NCI-H2227 (cell line): Measurements from ENCODE around the gene BRPF1.
A peak's percentile ranks its signal among the peaks of the same experiment; 100 is the strongest.

ENCODE experiments used
- DNase-seq: peaks from one replicate; lab custom pipeline; 2025; ENCODE audit not compliant: unreplicated experiment; lab: John Stamatoyannopoulos, UW

The BRPF1 gene

GRCh38 chr3:9730657-9731205 lies 804 bp upstream of the BRPF1 start:
- peak; percentile 89 for DNase-seq

- DNase-seq: no peak
These were observed 675 bp downstream of the BRPF1 start for GRCh38 chr3:9732080-9732739.

- no peak for DNase-seq
These were observed 1.2 kb downstream of the BRPF1 start for GRCh38 chr3:9732740-9733115.

DNA sequence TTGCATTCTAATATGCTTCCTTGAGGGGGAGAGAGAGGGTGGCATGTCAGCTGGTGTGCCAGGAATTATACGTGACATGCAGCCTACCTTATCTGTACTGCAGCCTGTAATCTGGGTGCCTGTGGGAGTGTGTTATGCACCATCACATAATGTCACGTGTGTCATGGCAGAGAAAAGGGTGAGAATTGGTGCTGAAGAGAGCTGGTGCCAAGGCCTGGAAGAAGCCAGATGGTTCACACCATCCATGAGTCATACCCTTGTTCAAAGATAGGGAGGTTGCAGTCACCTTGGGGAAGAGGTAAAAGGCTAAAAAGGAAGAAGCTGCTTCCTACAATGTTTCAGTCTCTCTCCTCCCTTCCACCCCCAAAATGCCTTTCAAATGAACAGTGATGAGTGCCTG lies 5.3 kb downstream of the BRPF1 start:
- DNase-seq: no peak

DNA sequence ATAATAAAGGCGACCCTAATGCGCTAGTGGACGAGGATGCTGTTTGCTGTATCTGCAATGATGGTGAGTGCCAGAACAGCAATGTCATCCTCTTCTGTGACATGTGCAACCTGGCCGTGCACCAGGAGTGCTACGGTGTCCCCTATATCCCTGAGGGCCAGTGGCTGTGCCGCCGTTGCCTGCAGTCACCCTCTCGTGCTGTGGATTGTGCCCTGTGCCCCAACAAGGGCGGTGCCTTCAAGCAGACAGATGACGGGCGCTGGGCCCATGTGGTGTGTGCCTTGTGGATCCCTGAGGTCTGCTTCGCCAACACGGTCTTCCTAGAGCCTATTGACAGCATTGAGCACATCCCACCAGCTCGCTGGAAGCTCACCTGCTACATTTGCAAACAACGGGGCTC lies 7.6 kb downstream of the BRPF1 start:
- no peak for DNase-seq

DNA sequence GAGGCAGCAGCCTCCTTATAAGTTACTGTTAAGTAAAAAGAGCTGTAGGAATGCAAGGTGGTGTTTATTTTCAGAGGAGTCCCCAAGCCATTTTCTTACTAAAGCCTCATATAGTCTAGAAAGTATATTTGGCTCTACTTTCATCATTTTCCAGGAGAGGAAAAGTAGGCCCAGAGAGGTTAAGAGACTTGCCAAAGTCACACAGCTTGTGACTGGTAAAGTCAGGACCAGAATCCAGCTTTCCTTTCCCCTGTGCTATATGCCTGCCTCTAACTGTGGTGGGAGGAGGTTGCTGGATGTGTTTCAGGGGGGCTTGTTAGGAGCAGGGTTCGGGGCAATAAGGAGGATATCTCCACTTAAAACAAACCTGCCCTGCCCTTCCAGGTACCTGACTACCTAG lies 11.0 kb downstream of the BRPF1 start:
- DNase-seq: no peak

DNA sequence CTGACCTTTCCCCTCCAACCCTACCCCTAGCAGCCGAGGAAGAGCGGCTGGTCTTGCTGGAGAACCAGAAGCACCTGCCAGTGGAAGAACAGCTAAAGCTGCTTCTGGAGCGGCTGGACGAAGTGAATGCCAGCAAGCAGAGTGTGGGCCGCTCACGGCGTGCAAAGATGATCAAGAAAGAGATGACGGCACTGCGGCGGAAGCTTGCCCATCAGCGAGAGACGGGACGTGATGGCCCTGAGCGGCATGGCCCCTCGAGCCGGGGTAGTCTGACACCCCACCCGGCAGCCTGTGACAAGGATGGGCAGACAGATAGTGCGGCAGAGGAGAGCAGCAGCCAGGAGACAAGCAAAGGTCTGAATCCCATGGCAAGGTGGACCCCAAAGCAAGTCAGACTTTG lies 12.0 kb downstream of the BRPF1 start:
- no peak for DNase-seq

DNA sequence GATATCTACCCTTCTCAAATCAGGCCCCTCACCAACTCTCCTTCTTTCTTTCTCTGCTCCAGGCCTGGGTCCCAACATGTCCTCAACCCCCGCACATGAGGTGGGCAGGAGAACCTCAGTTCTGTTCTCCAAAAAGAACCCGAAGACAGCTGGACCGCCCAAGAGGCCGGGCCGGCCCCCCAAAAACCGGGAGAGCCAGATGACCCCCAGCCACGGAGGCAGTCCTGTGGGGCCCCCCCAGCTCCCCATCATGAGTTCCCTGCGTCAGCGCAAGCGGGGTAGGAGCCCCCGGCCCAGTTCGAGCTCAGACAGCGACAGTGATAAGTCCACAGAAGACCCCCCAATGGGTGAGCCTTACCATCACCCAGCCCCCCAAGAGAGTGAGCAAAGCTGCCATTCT lies 12.6 kb downstream of the BRPF1 start:
- no peak for DNase-seq

GRCh38 chr3:9745521-9745920 lies 14.0 kb downstream of the BRPF1 start:
- no peak for DNase-seq

DNA sequence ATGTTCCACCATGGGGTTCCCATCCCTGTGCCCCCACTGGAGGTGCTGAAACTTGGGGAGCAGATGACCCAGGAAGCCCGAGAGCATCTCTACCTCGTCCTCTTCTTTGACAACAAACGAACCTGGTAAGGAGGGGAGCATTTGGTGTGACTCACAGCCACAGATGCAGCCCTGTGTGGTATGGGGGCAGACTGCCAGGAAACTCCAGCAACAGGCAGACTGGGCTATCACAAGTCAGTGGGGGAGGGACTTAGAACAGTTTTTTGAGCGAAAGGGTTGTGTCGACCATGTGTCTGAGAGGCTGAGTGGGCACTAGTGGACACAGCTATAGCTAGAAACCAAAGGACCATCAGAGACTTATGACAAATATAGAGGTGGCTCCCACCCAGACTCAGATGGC lies 14.8 kb downstream of the BRPF1 start:
- DNase-seq: no peak

GRCh38 chr3:9747267-9747666 lies 15.7 kb downstream of the BRPF1 start:
- no peak for DNase-seq

GRCh38 chr3:9748031-9748430 lies 16.5 kb downstream of the BRPF1 start:
- DNase-seq: no peak

GRCh38 chr3:9749296-9749644 lies 17.7 kb downstream of the BRPF1 start:
- DNase-seq: no peak

- peak; percentile 96 for DNase-seq
These were observed 18.4 kb downstream of the BRPF1 start, which contains the start of gene OGG1 for GRCh38 chr3:9749645-9750555. TSS of gene OGG1 (plus strand) at chr3:9749952. CDS start at chr3:9750287, 335 bp downstream.

DNA sequence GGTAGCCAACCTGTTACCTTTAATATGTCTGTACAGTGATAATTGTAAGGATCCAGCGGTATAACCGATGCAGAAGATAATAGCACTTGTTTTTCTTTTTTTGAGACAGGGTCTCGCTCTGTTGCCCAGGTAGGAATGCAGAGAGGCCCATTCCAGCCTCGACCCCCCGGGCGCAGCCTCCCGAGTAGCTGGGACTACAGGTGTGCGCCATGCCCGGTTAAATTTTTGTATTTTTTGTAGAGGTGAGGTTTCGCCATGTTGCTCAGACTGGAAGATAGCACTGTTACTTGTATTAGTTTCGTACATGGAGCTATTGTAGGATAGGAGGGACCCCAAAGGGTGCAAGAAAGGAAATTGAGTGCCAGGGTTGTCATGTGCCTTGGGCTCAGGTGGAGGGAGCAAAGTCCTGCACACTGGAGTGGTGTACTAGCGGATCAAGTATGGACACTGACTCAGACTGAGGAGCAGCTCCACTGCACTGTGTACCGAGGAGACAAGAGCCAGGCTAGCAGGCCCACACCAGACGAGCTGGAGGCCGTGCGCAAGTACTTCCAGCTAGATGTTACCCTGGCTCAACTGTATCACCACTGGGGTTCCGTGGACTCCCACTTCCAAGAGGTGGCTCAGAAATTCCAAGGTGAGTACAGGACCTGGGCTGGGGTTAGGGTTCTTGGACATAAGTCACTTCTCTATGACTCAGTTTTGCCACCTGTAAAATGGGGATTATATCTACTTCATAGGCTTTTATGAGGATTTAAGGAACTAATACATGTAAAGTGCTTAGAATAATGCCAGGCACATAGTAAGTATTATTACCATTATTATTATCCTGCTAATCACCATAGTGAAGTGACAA lies 19.2 kb downstream of the BRPF1 start:
- peak; percentile 10 for DNase-seq

- no peak for DNase-seq
These were observed 23.1 kb downstream of the BRPF1 start for GRCh38 chr3:9754678-9755077.

GRCh38 chr3:9757427-9757826 lies 25.9 kb downstream of the BRPF1 start:
- DNase-seq: no peak

DNA sequence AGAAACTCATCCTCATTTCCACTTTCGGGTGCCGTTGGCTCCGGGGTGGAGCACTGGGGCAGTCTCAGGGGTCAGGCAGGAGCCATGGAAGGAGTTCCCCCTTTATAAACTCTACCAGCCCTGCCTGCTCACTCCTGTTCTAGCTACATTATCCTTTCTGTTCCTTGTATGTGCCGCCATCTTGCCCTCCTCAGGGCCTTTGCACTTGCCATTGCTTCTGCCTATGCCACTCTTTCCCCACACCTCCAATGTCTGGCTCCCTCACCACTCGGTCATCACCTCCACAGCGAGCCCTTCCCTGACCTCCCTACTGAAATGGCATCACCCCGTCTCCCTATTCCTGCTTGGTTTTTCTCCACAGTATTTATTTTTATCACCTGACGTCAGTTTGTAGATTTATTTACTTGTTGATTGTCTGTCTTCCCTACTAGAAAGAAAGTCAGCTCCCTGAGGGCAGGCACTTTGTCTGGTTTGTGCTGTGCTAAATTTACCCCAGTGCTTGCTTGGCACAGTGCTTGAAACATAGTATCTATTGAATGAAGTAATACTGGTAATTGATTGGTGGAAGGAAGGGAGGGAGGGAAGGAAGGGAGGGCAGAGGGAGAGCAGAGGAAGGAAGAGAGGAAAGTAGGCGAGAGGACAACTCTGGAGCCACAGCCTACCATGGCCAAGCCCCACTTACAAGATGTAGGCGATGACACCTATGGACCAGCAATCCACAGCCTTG lies 29.4 kb downstream of the BRPF1 start:
- no peak for DNase-seq

GRCh38 chr3:9761919-9762318 lies 30.4 kb downstream of the BRPF1 start:
- no peak for DNase-seq

- no peak for DNase-seq
These were observed 31.3 kb downstream of the BRPF1 start for GRCh38 chr3:9762871-9763270.

DNA sequence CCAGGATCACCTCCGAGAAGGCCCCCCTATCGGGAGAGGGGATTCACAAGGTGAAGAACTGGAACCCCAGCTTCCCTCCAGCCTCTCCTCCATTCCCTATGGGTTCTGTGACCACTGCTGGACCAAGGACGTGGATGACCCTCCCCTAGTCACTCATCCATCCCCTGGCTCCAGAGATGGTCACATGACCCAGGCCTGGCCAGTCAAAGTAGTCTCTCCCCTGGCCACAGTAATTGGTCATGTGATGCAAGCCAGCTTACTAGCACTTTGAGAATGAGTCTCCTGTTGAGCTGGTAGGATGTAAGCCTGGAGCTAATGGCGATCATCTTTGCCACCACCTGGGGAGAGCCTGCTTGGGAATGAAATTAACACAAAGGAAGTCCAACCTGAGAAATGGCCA lies 34.3 kb downstream of the BRPF1 start:
- no peak for DNase-seq
